ENCODE results near the gene SCGB1D4. TPM values are rescaled to one million over a fixed set of nuclear protein-coding genes. Genes with fewer than 3 reads are reported as not detected.

Gene SCGB1D4
- total and polyA plus RNA-seq, 2 of the 4 experiments (the other 2 are of a cell fraction): not detected

DNA sequence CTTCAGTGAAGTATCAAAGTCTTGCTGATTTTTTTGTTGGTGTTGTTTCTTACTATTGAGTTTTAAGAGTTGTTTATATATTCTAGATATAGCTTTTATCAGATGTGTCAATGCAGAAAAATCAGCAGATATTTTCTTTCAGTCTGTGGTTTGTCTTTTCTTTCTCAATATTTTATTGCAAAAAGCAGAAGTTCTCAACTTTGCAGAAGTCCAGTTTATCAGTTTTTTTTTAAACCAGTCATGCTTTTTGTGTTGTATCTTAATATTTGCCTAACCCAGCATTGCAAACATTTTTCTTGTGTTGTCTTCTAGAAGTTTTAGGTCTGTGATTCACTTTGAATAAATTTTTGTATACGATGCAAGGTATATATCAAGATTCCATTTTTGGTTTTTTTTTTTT is 45.3 kb upstream of the SCGB1D4 start:
- Histone ChIP-seq H3K27me3 (ENCODE audit: control insufficient read depth, insufficient read depth, low read length) (peaks cover 2% of the 10 kb centered on the region), H3K36me3 (ENCODE audit: control insufficient read depth, insufficient read depth, low read length) (no peaks in the 10 kb centered on the region), H3K56ac (ENCODE audit: extremely low read depth, insufficient read depth, low read length) (no peak overlapping the region), H3K79me1 (ENCODE audit: low read depth in 1 of 2, low read length in 2 of 2) (no peaks in the 10 kb centered on the region), H3K4me1 (ENCODE audit: control insufficient read depth, insufficient read depth, low read length) (no peaks in the 10 kb centered on the region), H2BK120ac (ENCODE audit: low read depth, low read length) (no peak overlapping the region), H2BK20ac (ENCODE audit: low read depth, low read length) (no peak overlapping the region), H2AFZ (replicated peaks; ENCODE audit: low read length, poor library complexity) (no peak overlapping the region), H3K18ac (ENCODE audit: low read depth, low read length) (no peak overlapping the region), H3K4me3 (ENCODE audit: insufficient read depth, low read depth, low read length) (no peak overlapping the region), H4K20me1 (ENCODE audit: insufficient read depth, low read length) (no peaks in the 10 kb centered on the region), H2AK5ac (ENCODE audit: low read depth, low read length) (no peak overlapping the region), H2BK5ac (ENCODE audit: low read depth, low read length, poor library complexity, severe bottlenecking) (no peak overlapping the region), H3K9me1 (ENCODE audit: insufficient read depth, low read length) (no peaks in the 10 kb centered on the region), H3K4ac (ENCODE audit: low read depth, low read length) (no peak overlapping the region), H3K4me2 (ENCODE audit: low read depth, low read length) (no peak overlapping the region), H3K9me3 (ENCODE audit: control insufficient read depth, insufficient read depth, low read length) (no peaks in the 10 kb centered on the region), H4K91ac (ENCODE audit: insufficient read depth, low read depth, low read length) (no peak overlapping the region), H3K27ac (ENCODE audit: insufficient read depth, low read length) (no peak overlapping the region), H3K14ac (replicated peaks; ENCODE audit: low read depth, low read length) (no peak overlapping the region), H4K8ac (ENCODE audit: low read depth in 2 of 2, low read length in 2 of 2) (no peak overlapping the region), H3K23ac (ENCODE audit: low read depth, low read length) (no peak overlapping the region), H3K9ac (ENCODE audit: low read depth, low read length) (no peak overlapping the region), H2BK15ac (ENCODE audit: low read depth, low read length) (no peak overlapping the region), H2AK9ac (replicated peaks; ENCODE audit: low read depth, low read length, poor library complexity) (no peak overlapping the region), H4K5ac (ENCODE audit: low read depth, low read length) (no peak overlapping the region)
- ATAC-seq (ENCODE audit: low read depth) (no peak), DNase-seq (no peak)
- WGBS, 2 experiments (ENCODE audit: extremely low coverage in 2 of 2, insufficient read length in 1 of 2): no CpG with 5 or more reads among the region's 1 CpG
- in situ Hi-C loops (cut with MboI; ENCODE audit: low sequenced_read_pairs): no loop called here
- POLR2A ChIA-PET (ENCODE audit: unreplicated experiment): no interaction called here
- no TSS peak for BruUV-seq (replicated peaks)
- CTCF ChIA-PET: interaction anchor here (0.6 kb wide), 1 partner anchor 15 kb away, joined by 5 read pairs; no protein-coding TSS in a partner anchor
- intact Hi-C loops (cut with micrococcal nuclease): no loop called here
- dilution Hi-C loops (cut with HindIII; ENCODE audit: low sequenced_read_pairs, unreplicated experiment): no loop called here
- no peak for TF ChIP-seq RAD21 (IDR thresholded peaks at IDR 0.05; ENCODE audit: low read length)
- TF ChIP-seq, protein P1, sequence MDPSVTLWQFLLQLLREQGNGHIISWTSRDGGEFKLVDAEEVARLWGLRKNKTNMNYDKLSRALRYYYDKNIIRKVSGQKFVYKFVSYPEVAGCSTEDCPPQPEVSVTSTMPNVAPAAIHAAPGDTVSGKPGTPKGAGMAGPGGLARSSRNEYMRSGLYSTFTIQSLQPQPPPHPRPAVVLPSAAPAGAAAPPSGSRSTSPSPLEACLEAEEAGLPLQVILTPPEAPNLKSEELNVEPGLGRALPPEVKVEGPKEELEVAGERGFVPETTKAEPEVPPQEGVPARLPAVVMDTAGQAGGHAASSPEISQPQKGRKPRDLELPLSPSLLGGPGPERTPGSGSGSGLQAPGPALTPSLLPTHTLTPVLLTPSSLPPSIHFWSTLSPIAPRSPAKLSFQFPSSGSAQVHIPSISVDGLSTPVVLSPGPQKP (IDR thresholded peaks at IDR 0.05; ENCODE audit: borderline replicate concordance, low read depth, low read length): no peak
- TF ChIP-seq RCOR1 (IDR thresholded peaks at IDR 0.05; ENCODE audit: insufficient replicate concordance, low read length): no peak
- TF ChIP-seq BHLHE40 (IDR thresholded peaks at IDR 0.05; ENCODE audit: low read depth, low read length): no peak
- TF ChIP-seq USF2 (IDR thresholded peaks at IDR 0.05; ENCODE audit: low read depth, low read length): no peak
- TF ChIP-seq POLR2A (IDR thresholded peaks at IDR 0.05; ENCODE audit: low read depth, low read length): no peak
- TF ChIP-seq MAZ (IDR thresholded peaks at IDR 0.05; ENCODE audit: borderline replicate concordance, low read depth, low read length): no peak
- TF ChIP-seq FOS (IDR thresholded peaks at IDR 0.05; ENCODE audit: low read depth, low read length): no peak
- no peak for TF ChIP-seq CHD1 (IDR thresholded peaks at IDR 0.05; ENCODE audit: low read depth, low read length)
- no peak for TF ChIP-seq MAFK (IDR thresholded peaks at IDR 0.05; ENCODE audit: low read depth, low read length)
- TF ChIP-seq, protein P2, sequence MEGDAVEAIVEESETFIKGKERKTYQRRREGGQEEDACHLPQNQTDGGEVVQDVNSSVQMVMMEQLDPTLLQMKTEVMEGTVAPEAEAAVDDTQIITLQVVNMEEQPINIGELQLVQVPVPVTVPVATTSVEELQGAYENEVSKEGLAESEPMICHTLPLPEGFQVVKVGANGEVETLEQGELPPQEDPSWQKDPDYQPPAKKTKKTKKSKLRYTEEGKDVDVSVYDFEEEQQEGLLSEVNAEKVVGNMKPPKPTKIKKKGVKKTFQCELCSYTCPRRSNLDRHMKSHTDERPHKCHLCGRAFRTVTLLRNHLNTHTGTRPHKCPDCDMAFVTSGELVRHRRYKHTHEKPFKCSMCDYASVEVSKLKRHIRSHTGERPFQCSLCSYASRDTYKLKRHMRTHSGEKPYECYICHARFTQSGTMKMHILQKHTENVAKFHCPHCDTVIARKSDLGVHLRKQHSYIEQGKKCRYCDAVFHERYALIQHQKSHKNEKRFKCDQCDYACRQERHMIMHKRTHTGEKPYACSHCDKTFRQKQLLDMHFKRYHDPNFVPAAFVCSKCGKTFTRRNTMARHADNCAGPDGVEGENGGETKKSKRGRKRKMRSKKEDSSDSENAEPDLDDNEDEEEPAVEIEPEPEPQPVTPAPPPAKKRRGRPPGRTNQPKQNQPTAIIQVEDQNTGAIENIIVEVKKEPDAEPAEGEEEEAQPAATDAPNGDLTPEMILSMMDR (conservative IDR thresholded peaks at IDR 0.05; ENCODE audit: low read depth, low read length): no peak
- TF ChIP-seq NFE2L2 (IDR thresholded peaks at IDR 0.05; ENCODE audit: low read depth, low read length): no peak
- no peak for TF ChIP-seq RFX5 (IDR thresholded peaks at IDR 0.05; ENCODE audit: low read depth, low read length)
